Lower leg skin (tissue), 4 donors: Measurements from ENCODE around the gene MRPL36. TPM values are rescaled to one million over a fixed set of nuclear protein-coding genes. Genes with fewer than 3 reads are reported as not detected.
"Not testable (repeated sequence)": the region's sequence is repeated elsewhere in the genome, so short reads cannot be mapped to it uniquely, and the experiment has no call there.

Experiments used
- DNase-seq, 2 donors: peaks; one replicate each; pipeline ENCODE4 v3.0.0-alpha.2; 2019; ENCODE audit warnings: low spot score in 2 of 2
- H3K4me3 ChIP-seq: fragments of 200-600 bp; sonication (generic); 2 replicates; pipeline ENCODE4 v1.5.1; 2017; ENCODE audit warnings: mild to moderate bottlenecking, low read depth; ENCODE audit not compliant: poor library complexity, severe bottlenecking
- POLR2A ChIP-seq, 2 donors: fragments of 450-650 bp; IDR thresholded peaks; one replicate each; pipeline ENCODE4 v1.6.1; 2016 to 2017; ENCODE audit warnings: antibody characterized with exemption in 2 of 2, mild to moderate bottlenecking in 1 of 2, moderate library complexity in 1 of 2
- WGBS, 2 donors: methylation state at CpG; one replicate each; pipeline ENCODE4 v1.1.5; 2018; 5-methylcytosine and 5-hydroxymethylcytosine counted together
- intact Hi-C: fragments of 100-400 bp; cut with DNase I; formaldehyde crosslinking; loops from one replicate; pipeline ENCODE4 v1.15.0; 2023; ENCODE audit warnings: low total_unique reads
- total RNA-seq, 4 donors: library from RNA; depleted of rRNA; stranded (reverse); fragments of >200 nt; gene quantifications; one replicate each; pipeline ENCODE4 v1.1.0, GENCODE V29; 2016
- TF ChIP-seq, protein P1 (sequence below), 3 donors: fragments of 450-650 bp; IDR thresholded peaks; one replicate each; pipeline ENCODE4 v1.5.1; 2016; ENCODE audit warnings: antibody characterized with exemption in 3 of 3, mild to moderate bottlenecking in 3 of 3, moderate library complexity in 2 of 3

MRPL36 gene
- total RNA-seq, 4 donors from 2014 or later = 34.6 to 59.4 (median 42.6) TPM

DNA sequence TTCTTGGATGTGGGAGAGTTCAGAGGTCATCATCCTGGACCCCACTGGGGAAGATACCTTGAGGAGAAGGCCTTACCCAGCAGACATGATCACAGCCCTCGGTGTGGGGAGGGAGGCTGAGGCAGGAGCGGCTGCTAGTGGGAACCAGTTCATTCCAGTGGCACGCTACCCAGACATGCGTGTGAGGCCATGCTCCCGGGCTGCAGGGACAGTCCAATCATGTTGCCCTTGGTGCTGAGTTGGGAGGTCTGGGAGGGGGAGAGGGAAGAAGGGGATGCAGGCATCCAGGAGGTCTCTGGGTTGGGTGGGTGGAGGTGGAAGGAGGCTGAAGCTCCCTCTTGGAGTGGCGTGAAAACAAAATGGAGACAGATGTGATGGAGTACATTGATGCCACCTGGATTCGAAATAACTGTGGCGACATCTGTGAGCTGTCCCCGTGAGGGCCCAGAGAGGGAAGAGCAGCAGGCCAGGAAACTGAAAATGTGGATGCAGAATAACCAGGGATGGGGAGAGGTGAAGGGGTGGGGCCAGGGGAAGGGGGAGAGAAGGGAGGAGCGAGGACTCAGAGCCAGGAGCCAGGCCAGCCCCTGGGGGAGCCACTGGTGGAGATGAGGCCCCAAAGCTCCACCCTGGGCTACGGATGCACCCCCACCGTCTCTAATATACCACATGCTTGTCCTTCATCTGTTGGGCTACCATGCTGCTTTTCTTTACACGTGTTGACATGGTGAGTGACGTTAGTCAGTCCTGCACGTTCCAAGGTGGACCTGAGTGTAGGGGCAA lies 17.8 kb upstream of the MRPL36 start:
- H3K4me3 ChIP-seq = no peak overlapping the region
- WGBS, 2 donors = 90 to 94% methylated on average over 15 of the region's 15 CpGs
- TF ChIP-seq POLR2A (IDR thresholded peaks at IDR 0.05) = no peak
- TF ChIP-seq, protein P1, sequence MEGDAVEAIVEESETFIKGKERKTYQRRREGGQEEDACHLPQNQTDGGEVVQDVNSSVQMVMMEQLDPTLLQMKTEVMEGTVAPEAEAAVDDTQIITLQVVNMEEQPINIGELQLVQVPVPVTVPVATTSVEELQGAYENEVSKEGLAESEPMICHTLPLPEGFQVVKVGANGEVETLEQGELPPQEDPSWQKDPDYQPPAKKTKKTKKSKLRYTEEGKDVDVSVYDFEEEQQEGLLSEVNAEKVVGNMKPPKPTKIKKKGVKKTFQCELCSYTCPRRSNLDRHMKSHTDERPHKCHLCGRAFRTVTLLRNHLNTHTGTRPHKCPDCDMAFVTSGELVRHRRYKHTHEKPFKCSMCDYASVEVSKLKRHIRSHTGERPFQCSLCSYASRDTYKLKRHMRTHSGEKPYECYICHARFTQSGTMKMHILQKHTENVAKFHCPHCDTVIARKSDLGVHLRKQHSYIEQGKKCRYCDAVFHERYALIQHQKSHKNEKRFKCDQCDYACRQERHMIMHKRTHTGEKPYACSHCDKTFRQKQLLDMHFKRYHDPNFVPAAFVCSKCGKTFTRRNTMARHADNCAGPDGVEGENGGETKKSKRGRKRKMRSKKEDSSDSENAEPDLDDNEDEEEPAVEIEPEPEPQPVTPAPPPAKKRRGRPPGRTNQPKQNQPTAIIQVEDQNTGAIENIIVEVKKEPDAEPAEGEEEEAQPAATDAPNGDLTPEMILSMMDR (IDR thresholded peaks at IDR 0.05) = no peak
- intact Hi-C loops = no loop called here
- DNase-seq = no peak

DNA sequence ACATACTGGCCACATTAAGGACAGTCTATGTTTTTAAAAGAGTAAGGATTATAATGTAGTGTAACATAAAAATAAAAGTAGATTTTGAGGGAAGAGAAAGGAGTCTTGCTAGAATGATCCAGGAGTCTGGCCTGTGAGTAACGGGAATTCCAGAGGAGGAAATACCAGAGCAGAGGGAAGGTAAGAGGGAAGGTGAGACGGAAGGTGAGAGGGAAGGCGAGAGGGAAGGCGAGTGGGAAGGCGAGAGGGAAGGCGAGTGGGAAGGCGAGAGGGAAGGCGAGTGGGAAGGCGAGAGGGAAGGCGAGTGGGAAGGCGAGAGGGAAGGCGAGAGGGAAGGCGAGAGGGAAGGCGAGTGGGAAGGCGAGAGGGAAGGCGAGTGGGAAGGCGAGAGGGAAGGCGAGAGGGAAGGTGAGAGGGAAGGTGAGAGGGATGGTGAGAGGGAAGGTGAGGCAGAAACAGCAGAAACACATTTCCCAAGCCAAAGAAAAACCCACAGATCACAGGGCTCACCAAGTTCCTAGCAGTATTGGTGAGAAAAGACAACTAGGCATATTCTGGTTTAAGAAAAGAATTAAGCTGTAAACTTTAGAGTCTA lies 17.0 kb upstream of the MRPL36 start:
- not testable (repeated sequence) for DNase-seq

DNA sequence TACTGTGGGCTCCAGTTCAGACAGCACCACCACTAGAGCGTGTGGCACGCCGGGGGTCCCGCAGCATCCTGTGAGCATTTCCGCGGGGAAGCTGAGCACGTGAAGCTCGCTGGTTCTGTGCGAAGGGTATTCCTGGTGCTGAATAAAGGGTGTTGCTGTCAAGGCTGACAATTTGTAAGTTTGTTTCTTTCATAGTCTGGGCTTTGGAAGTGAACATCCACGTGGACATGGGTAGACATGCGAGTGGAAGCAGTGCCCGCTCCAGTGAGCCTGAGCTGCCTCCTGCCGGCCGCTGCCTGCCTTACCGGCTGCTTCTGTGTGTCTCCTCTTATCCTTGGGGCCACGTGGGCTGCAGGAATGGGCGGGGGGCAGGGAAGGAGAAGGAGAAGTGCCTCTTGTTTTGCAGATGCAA lies 16.2 kb upstream of the MRPL36 start:
- 90 to 93% methylated on average over 17 of the region's 17 CpGs for WGBS, 2 donors
- TF ChIP-seq, protein P1 (IDR thresholded peaks at IDR 0.05) = no peak
- no peak for TF ChIP-seq POLR2A (IDR thresholded peaks at IDR 0.05)
- intact Hi-C loops = no loop called here
- no peak overlapping the region for H3K4me3 ChIP-seq
- DNase-seq = no peak

More for the DNA sequence above, 17.0 kb upstream of the MRPL36 start:
- H3K4me3 ChIP-seq, intact Hi-C loops: not testable (repeated sequence)
- 92 to 96% methylated on average over 18 of the region's 18 CpGs for WGBS, 2 donors

DNA sequence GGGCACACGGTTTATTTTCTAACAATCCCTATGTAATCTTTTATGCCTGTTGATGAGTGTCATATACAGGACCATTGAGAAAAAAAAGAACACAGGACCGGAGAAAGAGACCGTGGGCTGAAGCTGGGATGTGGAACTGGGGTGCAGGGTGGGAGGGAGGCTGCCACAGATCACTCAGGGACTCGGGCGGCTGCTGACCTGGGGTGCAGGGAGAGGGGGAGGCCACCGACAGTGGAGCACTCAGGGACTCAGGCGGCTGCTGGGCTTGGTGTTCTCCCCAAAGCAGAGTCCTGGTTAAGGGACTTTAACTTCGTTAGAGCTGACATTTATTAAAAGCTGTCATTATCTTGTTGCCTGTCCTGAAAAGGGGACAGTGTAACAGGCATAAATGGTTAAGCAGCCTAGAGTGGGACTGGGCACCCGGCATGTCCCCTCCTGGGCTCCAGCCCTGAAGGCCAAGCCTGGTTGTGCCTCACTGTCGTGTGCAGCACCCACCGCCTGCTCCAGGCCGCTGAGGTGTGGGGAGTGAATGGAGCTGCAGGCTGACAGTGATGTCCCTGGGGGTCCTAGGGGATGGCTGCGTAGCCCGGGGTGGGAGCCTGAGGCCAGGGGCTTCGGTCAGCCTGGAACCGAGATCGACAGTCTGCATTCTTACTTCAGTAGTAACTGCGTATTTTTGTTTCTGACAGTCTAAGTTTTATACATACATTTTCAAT lies 15.6 kb upstream of the MRPL36 start:
- no peak for DNase-seq
- WGBS, 2 donors = 94 to 96% methylated on average over 18 of the region's 18 CpGs
- no peak overlapping the region for H3K4me3 ChIP-seq
- no peak for TF ChIP-seq POLR2A (IDR thresholded peaks at IDR 0.05)
- TF ChIP-seq, protein P1 (IDR thresholded peaks at IDR 0.05) = no peak
- intact Hi-C loops = no loop called here

DNA sequence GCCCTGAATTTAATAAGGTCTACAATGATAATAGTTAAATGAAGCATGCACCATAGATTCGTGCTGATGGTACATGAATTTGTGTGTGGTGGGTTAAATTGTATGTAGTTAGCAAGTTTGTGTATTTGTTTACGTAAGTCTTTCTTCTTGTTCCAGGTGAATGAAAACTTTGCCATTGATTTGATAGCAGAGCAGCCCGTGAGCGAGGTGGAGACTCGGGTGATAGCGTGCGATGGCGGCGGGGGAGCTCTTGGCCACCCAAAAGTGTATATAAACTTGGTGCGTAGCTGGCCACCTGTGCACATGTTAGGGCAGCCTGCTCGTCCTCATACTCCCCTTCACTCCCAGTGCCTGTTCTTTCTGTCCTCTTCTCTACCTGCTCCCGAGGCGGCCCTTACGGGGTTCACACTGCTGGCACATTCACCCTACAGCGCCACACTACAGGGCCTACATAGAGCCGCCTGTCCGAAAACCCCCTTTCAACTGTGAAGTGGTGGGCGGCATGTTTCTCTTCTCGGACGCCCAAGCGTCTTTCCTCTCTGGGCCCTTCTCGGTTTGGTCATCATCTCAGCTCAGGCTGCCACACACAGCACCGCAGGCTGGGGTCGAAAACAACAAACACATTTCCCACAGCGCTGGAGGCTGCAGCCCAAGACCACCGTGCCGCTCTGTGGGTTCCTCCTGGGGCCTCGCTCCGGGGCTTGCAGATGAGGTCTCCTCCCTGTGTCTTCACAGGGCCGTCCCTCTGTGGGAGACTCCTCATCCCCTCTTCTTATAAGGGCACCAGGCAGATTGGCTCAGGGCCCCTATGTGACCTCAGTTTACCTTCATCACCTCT lies 14.8 kb upstream of the MRPL36 start:
- TF ChIP-seq, protein P1 (IDR thresholded peaks at IDR 0.05) = no peak
- TF ChIP-seq POLR2A (IDR thresholded peaks at IDR 0.05) = no peak
- WGBS, 2 donors = 96% methylated on average over 30 of the region's 30 CpGs
- intact Hi-C loops = no loop called here
- H3K4me3 ChIP-seq = no peak overlapping the region
- no peak for DNase-seq
